T-helper 2 cell (primary cell): ENCODE results near the gene WDR54.

Source experiments
- DNase-seq, 5 experiments: peaks; one replicate each; pipeline versions ENCODE4 v3.0.0 to v3.0.0-alpha.2; 2012 to 2022
- total RNA-seq, 2 donors: gene quantifications; one replicate each; lab custom pipeline; 2026; lab: John Stamatoyannopoulos, UW

The WDR54 gene
- 8.7 to 14.7 reads per million in 2 donors for total RNA-seq

- DNase-seq, result peak; percentile 83 to 97 (median 90)
These were observed at the start of gene WDR54, which contains the start of gene C2orf81 for GRCh38 chr2:74421221-74421870. Gene WDR54, plus strand, starts transcription at chr2:74421730. Its CDS starts 424 bp downstream, at chr2:74422154. Gene C2orf81, minus strand, starts transcription at chr2:74421619. Its CDS starts 59 bp downstream, at chr2:74421560.

GRCh38 chr2:74372674-74373073, 48.9 kb upstream of the WDR54 start:
- DNase-seq, result no peak

GRCh38 chr2:74373221-74373676, 48.3 kb upstream of the WDR54 start:
- no peak for DNase-seq

GRCh38 chr2:74373985-74374384, 47.5 kb upstream of the WDR54 start:
- no peak for DNase-seq

- DNase-seq, result no peak
These were observed 46.9 kb upstream of the WDR54 start for GRCh38 chr2:74374509-74375205.

- DNase-seq, result no peak
These were observed 45.7 kb upstream of the WDR54 start for GRCh38 chr2:74375838-74376237.

GRCh38 chr2:74378007-74378406, 43.5 kb upstream of the WDR54 start:
- no peak for DNase-seq

GRCh38 chr2:74379851-74380789, 41.4 kb upstream of the WDR54 start, which contains the start of gene DCTN1:
Gene DCTN1, minus strand, starts transcription at chr2:74380311. Its CDS starts 274 bp downstream, at chr2:74380037.
- peak in 1 of 5 experiments; percentile 19 for DNase-seq

- DNase-seq, result no peak
These were observed 39.8 kb upstream of the WDR54 start for GRCh38 chr2:74381751-74382150.

GRCh38 chr2:74383254-74383653, 38.3 kb upstream of the WDR54 start:
- no peak for DNase-seq

GRCh38 chr2:74384051-74384450, 37.5 kb upstream of the WDR54 start:
- no peak for DNase-seq

GRCh38 chr2:74385396-74385795, 36.1 kb upstream of the WDR54 start:
- DNase-seq, result no peak

GRCh38 chr2:74387346-74387745, 34.2 kb upstream of the WDR54 start:
- DNase-seq, result peak in 1 of 5 experiments; percentile 23

GRCh38 chr2:74390606-74391005, 30.9 kb upstream of the WDR54 start:
- DNase-seq, result no peak

- DNase-seq, result peak in 2 of 5 experiments; percentile 3 to 39
These were observed 30.3 kb upstream of the WDR54 start for GRCh38 chr2:74391209-74391579.

- peak; percentile 88 to 96 (median 91) for DNase-seq
These were observed 29.7 kb upstream of the WDR54 start for GRCh38 chr2:74391580-74392448.

- no peak for DNase-seq
These were observed 29.1 kb upstream of the WDR54 start for GRCh38 chr2:74392449-74392743.

GRCh38 chr2:74393525-74393924, 28.0 kb upstream of the WDR54 start:
- no peak for DNase-seq

- no peak for DNase-seq
These were observed 25.4 kb upstream of the WDR54 start for GRCh38 chr2:74396149-74396548.

GRCh38 chr2:74399785-74400184, 21.7 kb upstream of the WDR54 start:
- peak in 1 of 5 experiments; percentile 56 for DNase-seq

GRCh38 chr2:74401891-74402290, 19.6 kb upstream of the WDR54 start:
- no peak for DNase-seq

GRCh38 chr2:74406035-74406434, 15.5 kb upstream of the WDR54 start:
- DNase-seq, result no peak
